ENCODE results near the gene ARFGEF3.
A peak's percentile ranks its signal among the peaks of the same experiment; 100 is the strongest.
"Not testable (repeated sequence)": the region's sequence is repeated elsewhere in the genome, so short reads cannot be mapped to it uniquely, and the experiment has no call there.

The ARFGEF3 gene

GRCh38 chr6:138161338-138162110, at the start of gene ARFGEF3:
TSS of gene ARFGEF3 (plus strand) at chr6:138161939. CDS start at chr6:138162087, 148 bp downstream.
- no peak for FAIRE-seq

DNA sequence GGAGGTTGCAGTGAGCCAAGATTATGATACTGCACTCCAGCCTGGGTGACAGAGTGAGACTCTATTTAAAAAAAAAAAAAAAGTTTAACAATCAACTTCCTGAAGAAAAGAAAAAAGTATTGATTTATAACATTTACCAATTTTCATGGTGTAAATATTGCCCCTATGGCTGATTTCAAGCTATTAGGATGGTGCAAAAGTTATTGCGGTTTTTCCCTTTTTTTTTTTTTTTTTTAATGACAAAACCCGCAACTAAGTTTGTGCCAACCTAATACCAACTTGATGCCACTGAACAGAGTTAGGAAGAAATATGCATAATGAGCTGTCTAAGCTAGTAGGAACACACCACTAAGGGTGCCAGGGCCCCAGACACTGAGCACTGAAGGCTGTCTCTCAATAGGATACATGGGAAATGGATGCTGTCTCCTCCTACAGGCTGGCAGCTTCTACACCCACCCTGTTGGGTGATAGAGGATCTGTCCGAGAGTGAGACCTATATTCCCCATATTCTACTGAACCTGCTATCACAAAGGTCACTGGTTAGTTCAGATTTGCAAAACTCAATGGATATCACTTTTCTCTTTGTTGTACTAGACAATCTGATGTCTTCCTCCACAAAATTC, 48.0 kb upstream of the ARFGEF3 start:
- FAIRE-seq, result no peak

- FAIRE-seq, result no peak
Observed at GRCh38 chr6:138115201-138115600, 46.5 kb upstream of the ARFGEF3 start.

DNA sequence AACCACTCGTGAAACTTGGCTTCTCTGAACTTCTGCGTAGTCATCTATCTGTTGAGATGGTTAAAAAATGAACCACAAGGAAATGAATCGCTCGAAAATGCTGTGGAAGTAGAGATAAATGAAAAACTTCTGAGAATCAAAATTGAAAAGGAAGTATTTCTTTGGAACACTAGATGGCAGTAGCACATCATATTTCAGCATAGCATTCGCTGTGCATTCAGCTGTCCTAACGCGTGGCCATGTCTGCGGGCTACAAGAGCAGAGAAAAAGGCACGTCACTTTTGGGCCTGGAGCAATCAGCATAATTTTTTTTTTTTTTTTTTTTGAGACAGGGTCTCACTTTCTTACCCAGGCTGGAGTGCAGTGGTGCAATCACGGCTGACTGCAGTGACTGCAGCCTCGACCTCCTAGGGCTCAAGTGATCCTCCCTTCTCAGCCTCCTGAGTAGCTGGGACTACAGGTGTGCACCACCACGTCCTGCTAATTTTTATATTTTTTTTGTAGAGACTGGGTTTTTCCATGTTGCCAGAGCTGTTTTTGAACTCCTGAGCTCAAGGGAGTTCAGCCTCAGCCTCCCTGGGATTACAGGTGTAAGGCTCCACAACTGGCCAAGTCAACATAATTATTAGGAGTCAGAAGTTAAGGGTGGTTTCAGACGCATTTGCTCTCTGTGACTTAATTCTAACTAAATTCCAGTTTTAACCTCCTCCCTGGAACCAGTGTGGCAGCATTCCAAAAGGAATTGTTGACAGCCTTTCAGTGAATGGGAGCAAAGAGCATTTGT, 45.7 kb upstream of the ARFGEF3 start:
- FAIRE-seq, result peak; percentile 10

DNA sequence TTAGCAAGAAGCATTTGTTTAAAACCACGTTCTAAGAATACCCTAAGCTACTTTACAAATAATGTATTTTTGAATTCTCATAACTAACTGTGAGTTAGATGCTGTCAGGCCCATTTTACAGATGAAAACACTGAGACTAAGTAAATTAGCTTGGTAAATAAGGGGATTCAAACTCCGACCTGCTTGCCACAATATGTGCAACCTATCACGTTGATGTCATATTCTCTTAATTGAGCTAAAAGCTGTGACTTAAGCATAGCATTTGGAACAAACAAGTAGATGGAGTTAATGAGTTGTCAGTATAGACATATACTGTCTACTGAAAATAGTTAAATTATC, 45.1 kb upstream of the ARFGEF3 start:
- no peak for FAIRE-seq

DNA sequence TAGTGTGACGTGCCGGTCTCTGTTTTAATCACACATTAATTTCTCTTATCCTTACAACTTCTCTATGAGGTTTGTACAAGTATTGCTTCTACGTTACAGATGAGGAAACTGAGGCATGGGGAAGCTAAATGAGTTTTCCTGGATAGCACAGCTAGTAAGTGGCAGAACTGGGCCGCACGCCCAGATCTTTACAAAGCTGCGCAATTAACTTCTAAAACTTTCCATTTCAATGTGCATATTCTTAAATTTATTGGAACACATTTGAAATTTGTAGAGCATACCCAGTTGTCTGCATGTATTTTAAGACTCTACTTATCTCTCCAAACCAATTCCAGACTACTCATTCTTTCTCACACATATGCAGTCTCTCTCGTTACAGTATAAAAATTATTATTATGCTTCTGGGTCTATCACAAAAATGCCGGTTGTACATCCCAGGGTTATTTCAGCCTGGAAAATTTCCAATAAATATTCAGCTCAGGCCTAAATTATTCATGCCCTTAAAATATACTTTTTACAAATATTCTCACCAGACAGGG, 44.3 kb upstream of the ARFGEF3 start:
- FAIRE-seq, result no peak

- not testable (repeated sequence) for FAIRE-seq
Observed at GRCh38 chr6:138119229-138119628, 42.5 kb upstream of the ARFGEF3 start.

- FAIRE-seq, result no peak
Observed at GRCh38 chr6:138119976-138120375, 41.8 kb upstream of the ARFGEF3 start.

DNA sequence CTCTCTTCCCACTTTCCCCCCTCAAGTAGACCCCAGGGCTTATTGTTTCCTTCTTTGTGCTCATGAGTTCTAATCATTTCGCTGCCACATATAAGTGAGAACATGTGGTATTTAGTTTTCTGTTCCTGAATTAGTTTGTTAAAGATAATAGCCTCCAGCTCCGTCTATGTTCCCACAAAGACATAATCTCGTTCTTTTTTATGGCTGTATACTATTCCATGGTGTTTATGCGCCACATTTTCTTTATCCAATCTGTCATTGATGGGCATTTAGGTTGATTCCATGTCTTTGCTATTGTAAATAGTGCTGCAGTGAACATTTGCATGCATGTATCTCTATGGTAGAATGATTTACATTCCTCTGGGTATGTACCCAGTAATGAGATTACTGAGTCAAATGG, 37.6 kb upstream of the ARFGEF3 start:
- no peak for FAIRE-seq

DNA sequence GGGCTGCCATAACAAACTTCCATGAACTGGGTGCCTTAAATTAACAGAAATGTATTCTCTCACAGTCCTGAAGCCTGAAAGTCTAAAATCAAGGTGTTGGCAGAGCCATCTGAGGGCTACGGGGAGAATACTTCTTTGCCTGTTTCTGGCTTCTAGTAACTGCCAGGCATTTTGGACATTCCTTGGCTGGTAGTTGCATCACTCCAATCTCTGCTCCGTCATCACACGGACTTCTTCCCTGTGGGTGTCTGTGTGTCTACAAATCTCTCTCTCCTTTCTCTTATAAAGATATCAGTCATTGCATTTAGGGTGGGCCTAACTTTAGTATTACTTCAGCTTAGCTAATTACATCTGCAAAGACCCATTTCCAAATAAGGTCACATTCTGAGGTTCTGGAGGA, 33.6 kb upstream of the ARFGEF3 start:
- no peak for FAIRE-seq

- FAIRE-seq, result no peak
Observed at GRCh38 chr6:138129190-138129589, 32.5 kb upstream of the ARFGEF3 start.

DNA sequence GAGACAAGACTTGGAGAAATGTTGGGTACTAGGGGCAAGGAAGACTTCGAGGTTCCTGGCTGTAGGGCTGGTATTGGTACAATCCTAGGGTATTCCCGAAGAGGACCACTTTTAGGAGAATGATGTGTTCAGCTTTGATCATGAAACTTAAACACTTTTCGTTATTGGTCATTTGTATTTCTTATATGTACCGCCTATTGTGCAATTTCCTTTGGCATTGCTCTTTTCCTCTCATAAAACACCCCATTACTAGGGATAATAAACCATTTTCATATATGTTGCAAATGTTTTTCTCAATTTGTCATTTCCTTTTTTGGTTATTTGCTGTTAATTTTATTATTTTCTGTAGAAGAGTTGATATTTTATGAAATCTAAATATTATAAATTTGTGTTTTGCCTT, 18.9 kb upstream of the ARFGEF3 start:
- no peak for FAIRE-seq

- no peak for FAIRE-seq
Observed at GRCh38 chr6:138145402-138145801, 16.3 kb upstream of the ARFGEF3 start.

DNA sequence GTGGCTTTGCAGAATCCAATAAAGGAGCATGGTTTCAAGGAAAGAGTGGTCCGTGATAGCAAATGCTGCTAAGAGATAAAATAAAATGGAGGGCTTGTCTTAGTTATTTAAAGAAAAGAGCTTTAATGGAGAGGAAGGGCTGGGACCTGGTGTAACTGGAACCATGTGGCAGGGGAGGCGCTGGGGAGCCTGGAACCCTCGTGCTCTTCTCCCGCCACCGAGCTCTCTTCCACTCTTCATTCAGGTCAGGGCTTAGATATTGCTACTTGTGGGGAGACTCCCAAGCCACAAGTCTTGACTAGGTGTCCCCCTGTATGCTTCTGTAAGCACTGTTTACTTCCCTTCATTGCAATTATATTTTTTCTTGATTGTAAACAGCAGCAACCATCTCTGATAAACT, 15.2 kb upstream of the ARFGEF3 start:
- FAIRE-seq, result no peak

DNA sequence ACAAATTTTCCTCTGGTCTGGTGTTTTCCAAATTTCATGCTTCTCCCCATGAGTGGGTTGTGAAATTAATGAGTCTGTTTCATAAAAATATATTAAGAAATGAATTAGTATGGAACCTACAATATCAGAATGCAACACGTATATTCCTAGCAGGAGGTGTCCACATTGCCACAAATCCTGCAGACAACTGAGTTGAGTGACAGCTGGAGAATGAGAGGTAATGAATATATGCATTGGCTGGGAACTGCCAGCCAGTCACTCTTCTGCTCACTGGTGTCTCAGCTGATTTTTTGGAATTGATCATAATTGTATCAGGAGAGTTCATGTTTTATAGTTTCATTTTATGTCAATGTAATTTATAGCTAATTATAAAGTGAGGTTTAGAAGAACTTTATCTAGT, 6.3 kb upstream of the ARFGEF3 start:
- FAIRE-seq, result no peak

DNA sequence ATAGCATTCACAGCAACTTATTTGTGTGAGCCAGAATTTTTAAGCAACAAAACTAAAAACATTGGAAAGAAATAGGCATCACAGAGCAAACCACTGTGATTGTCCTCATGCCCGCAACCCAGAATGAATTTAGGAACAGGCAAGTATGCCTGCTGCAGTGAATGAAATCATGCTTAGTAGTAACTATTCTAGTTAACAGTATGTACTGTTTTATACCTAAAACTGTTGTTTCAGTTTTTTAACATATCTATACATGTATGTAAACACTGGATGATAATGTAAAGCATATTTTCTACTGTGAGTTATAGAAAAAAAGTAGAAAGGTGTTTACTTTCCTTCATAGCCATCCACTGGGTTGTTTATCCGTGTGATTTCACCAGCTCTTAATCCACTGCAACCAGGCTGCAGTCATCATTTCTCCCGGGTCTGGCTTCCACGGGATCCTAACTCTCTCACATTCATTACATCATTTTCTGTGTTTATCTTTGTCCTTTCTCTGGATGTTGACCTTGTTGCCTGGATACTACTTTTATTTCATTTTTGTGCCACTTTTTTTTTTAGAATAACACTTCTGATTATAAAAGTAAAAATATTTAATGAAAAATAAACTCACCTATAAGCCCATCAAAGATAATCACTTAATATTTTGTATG, 3.6 kb upstream of the ARFGEF3 start:
- no peak for FAIRE-seq

DNA sequence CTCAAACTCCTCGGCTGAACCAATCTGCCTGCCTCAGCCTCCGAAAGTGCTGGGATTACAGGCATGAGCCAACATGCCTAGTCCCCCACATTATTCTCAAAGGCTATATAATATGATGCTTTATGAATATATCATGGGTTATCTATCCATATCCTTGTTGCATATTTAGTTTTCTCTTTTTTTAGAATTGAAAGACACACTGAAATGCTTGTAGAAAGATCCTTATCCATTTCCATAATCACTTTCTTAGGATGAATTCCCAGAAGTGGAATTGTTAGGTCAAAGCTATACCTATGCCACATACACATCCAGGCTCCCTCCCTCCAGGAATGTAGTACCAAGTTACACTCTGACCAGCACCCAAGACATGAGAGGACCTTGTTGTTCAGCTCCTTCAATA, 2.5 kb upstream of the ARFGEF3 start:
- no peak for FAIRE-seq

DNA sequence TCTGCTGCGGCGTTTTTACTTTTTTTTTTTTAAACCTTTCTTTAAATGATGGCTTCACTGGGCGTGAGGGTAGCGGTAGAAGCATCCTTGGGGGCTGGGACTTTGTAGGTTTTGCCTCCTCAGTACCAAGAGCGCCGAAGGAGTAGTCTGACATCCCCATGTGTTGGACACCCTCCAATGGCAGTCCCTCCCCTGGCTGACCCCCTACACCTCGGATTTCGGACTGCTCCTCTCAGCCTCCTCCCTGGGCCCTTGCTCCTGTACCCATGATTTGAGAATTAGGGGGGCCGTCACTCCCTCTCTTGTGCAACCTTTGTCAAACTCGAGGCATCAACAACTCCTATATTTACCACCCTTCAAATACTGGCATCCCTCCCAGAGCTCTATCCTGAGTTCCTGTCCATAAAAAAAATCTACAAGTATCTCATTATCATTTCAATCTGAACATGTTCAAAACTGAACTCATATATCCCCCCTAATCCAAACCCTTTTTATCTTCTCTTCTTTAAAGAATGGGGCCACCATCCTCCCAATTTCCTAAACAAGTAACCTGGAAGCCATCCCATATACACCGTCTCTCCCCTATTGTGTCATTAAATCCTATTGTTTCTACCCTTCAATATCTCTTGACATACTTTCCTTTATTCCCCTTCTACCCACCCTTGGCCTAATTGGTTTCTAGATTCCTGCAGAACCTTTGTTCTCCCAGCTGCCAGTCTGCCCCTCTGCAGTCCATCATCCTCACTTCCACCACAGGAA, 1.2 kb upstream of the ARFGEF3 start:
- no peak for FAIRE-seq

GRCh38 chr6:138161088-138161337, 726 bp upstream of the ARFGEF3 start:
- no peak for FAIRE-seq

DNA sequence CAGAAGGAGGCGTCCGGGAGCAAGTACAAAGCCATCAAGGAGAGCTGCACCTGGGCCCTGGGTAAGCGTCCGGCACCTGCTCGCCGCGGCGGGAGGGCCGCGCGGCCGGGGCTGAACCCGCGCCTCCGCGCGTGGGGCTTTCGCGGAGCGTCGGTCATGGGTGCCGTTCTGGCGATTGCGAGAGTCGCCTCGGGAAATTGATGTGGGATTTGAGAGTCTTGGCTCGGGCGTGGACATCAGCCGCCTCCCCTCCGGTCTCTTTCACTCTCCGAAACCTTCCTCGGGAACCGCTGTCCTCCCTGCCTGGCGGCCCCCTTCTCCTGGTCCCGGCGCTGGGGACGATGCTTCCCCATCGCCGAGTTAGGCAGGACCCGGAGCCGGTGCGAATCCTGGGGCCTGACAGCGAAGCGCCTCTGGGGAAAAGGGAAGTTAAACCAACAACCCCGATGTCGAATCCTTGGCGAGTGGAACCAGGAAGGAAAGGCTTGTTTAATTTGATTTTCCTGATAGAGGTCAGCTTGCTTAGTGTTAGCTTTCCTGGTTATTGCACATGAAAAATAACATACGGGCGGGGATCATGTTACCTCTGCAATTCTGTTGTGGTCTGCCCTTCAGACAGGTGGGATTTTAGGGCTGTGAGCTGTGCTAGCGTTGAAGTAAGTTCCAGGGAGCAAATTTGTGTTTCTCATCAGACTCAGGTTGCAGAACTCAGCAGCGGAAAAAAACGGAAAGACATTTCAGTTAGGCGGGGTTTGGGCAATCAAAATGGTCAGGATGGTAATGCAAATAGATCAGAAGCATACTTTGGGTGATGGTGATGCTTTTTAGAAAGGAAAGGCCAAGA, 594 bp downstream of the ARFGEF3 start:
- no peak for FAIRE-seq

- FAIRE-seq, result no peak
Observed at GRCh38 chr6:138162955-138163575, 1.3 kb downstream of the ARFGEF3 start.

All from colon (tissue), 2 donors.